Endothelial cell of umbilical vein (primary cell): ENCODE measurements around the gene DCHS1. TPM values are rescaled to one million over a fixed set of nuclear protein-coding genes. Genes with fewer than 3 reads are reported as not detected.

Experiments
- BruUV-seq: library from RNA; stranded (reverse); fragments of 400-500 nt; replicated peaks from 2 replicates; lab custom pipeline; 2021; lab: Mats Ljungman, UMichigan
- CTCF ChIA-PET: fragments of 300-600, 350-600 bp; sonication (Branson Sonifier 250); formaldehyde crosslinking; loops from one replicate; lab custom pipeline; 2021; ENCODE audit warnings: antibody characterized with exemption, inconsistent platforms; lab: Charles Lee
- POLR2A ChIA-PET: fragments of 300-600, 350-600 bp; sonication (Branson Sonifier 250); formaldehyde crosslinking; loops from one replicate; lab custom pipeline; 2021; ENCODE audit warnings: antibody characterized with exemption, inconsistent platforms; lab: Charles Lee
- DNase-seq: peaks from one replicate; pipeline ENCODE4 v3.0.0-alpha.2; 2011; ENCODE audit warnings: low read depth, low spot score
- FAIRE-seq: peaks from 2 replicates; lab custom pipeline; 2011; peaks lifted over from hg19 to GRCh38; lab: Jason Lieb, UNC
- H2AFZ ChIP-seq: 2 replicates; pipeline ENCODE4 v1.6.0; 2012; ENCODE audit warnings: low read depth, low read length, control low read depth, inconsistent platforms
- H3K27ac ChIP-seq: 2 replicates; pipeline ENCODE4 v1.5.1; 2011; ENCODE audit warnings: low read depth, mild to moderate bottlenecking, control low read depth, low read length, moderate library complexity; ENCODE audit not compliant: insufficient read depth
- H3K27me3 ChIP-seq, 2 experiments: 2 replicates each; pipeline versions ENCODE4 v1.6.0 to v1.6.1; 2011; ENCODE audit warnings: low read length in 2 of 2, mixed read lengths in 1 of 2; ENCODE audit not compliant: control insufficient read depth in 2 of 2, insufficient read depth in 2 of 2
- H3K36me3 ChIP-seq, 2 experiments: 2 replicates in 1 of 2; 3 replicates in 1 of 2; pipeline ENCODE4 v1.5.1; 2011; ENCODE audit warnings: low read length in 2 of 2, mild to moderate bottlenecking in 1 of 2, moderate library complexity in 1 of 2; ENCODE audit not compliant: control insufficient read depth in 2 of 2, insufficient read depth in 2 of 2; ENCODE audit errors: extremely low read depth in 1 of 2
- H3K4me1 ChIP-seq: 3 replicates; pipeline ENCODE4 v1.5.1; 2011; ENCODE audit warnings: mild to moderate bottlenecking, low read length; ENCODE audit not compliant: control insufficient read depth, insufficient read depth; ENCODE audit errors: extremely low read depth
- H3K4me2 ChIP-seq: 2 replicates; pipeline ENCODE4 v1.6.1; 2011; ENCODE audit warnings: low read length, control low read depth, mixed read lengths; ENCODE audit not compliant: insufficient read depth
- H3K4me3 ChIP-seq, 3 experiments: fragments of 200-600 bp in 1 of 3; sonication (generic), shearing (Covaris generic) in 1 of 3; replicated peaks in 1 of 3; 2 replicates each; pipeline ENCODE4 v1.5.1; 2011 to 2016; ENCODE audit warnings: control low read depth in 3 of 3, low read length in 3 of 3, mild to moderate bottlenecking in 2 of 3, inconsistent platforms in 1 of 3, low read depth in 1 of 3, moderate library complexity in 1 of 3; ENCODE audit not compliant: insufficient read depth in 1 of 3
- H3K79me2 ChIP-seq: 2 replicates; pipeline ENCODE4 v1.6.0; 2012; ENCODE audit warnings: low read length, inconsistent platforms; ENCODE audit not compliant: control insufficient read depth, insufficient read depth
- H3K9ac ChIP-seq: replicated peaks from 2 replicates; pipeline ENCODE3; 2011; ENCODE audit warnings: low read length, control low read depth; ENCODE audit not compliant: insufficient read depth; ENCODE audit errors: extremely low read depth
- H3K9me1 ChIP-seq: replicated peaks from 3 replicates; pipeline ENCODE4 v1.6.0; 2011; ENCODE audit warnings: mild to moderate bottlenecking, low read length; ENCODE audit not compliant: control insufficient read depth, insufficient read depth; ENCODE audit errors: extremely low read depth
- H3K9me3 ChIP-seq: replicated peaks from 2 replicates; pipeline ENCODE4 v1.5.1; 2012; ENCODE audit warnings: low read length, inconsistent platforms; ENCODE audit not compliant: control insufficient read depth, insufficient read depth
- H4K20me1 ChIP-seq: replicated peaks from 2 replicates; pipeline ENCODE3; 2011; ENCODE audit warnings: mild to moderate bottlenecking, low read length; ENCODE audit not compliant: control insufficient read depth, insufficient read depth; ENCODE audit errors: extremely low read depth
- EZH2 ChIP-seq: IDR thresholded peaks from 2 replicates; pipeline ENCODE4 v1.6.1; 2012; ENCODE audit warnings: borderline replicate concordance, low read depth, mild to moderate bottlenecking, moderate library complexity, low read length, inconsistent platforms; ENCODE audit not compliant: severe bottlenecking
- GATA2 ChIP-seq: IDR thresholded peaks from 2 replicates; pipeline ENCODE4 v1.7.0; 2011; ENCODE audit warnings: low read depth, mild to moderate bottlenecking, moderate library complexity, mixed read lengths, low read length; ENCODE audit not compliant: insufficient read length, insufficient read depth
- JUN ChIP-seq: IDR thresholded peaks from 2 replicates; pipeline ENCODE4 v1.6.1; 2011; ENCODE audit warnings: borderline replicate concordance, low read depth; ENCODE audit not compliant: insufficient read length, insufficient read depth
- MYC ChIP-seq: IDR thresholded peaks from one replicate; pipeline ENCODE4 v1.6.1; 2011; ENCODE audit warnings: mild to moderate bottlenecking, low read depth, low read length
- POLR2AphosphoS5 ChIP-seq: IDR thresholded peaks from 2 replicates; pipeline ENCODE4 v1.6.1; 2012; ENCODE audit warnings: low read depth, mild to moderate bottlenecking, control low read depth, low read length, moderate library complexity; ENCODE audit not compliant: insufficient read depth
- dilution Hi-C: fragments of 300-500 bp; cut with MboI; formaldehyde crosslinking; loops from one replicate; pipeline ENCODE4 v1.15.0; 2019; ENCODE audit warnings: low sequenced_read_pairs; ENCODE audit not compliant: extremely low pct_ligation_motif_present
- intact Hi-C: fragments of 100-400 bp; cut with micrococcal nuclease; formaldehyde crosslinking; loops from one replicate; pipeline ENCODE4 v1.10.0; 2022
- polyA plus RNA-seq, 4 experiments: library from polyadenylated mRNA; depleted of rRNA in 3 of 4; stranded (reverse) in 3 of 4; unstranded in 1 of 4; fragments of >200 nt; gene quantifications; 2 replicates each; pipeline versions ENCODE4 v1.2.1 to v1.2.3, GENCODE V29; 2011 to 2012; ENCODE audit warnings: missing spikeins in 1 of 4
- total RNA-seq: library from RNA; stranded (reverse); gene quantifications from 2 replicates; pipeline ENCODE4 v1.2.3, GENCODE V29; 2021

DCHS1 gene
- total and polyA plus RNA-seq, 2 donors (not counting 3 experiments of a cell fraction or from before 2014, with no cell fraction given) = 56.2 to 73.0 TPM

GRCh38 chr11:6634534-6634933, 21.1 kb downstream of the DCHS1 start:
- TF ChIP-seq EZH2 (no peak), GATA2 (no peak), POLR2AphosphoS5 (no peak), JUN (no peak), MYC (no peak)
- POLR2A ChIA-PET = no interaction called here

More at GRCh38 chr11:6634534-6634933, 21.1 kb downstream of the DCHS1 start:
- H3K4me1 ChIP-seq = peaks cover 47% of the 10 kb centered on the region
- peak; percentile 69 for FAIRE-seq
- no peaks in the 10 kb centered on the region for H3K9me1 ChIP-seq
- H3K27ac ChIP-seq = peak overlapping the region; percentile 91
- BruUV-seq = no TSS peak
- no peaks in the 10 kb centered on the region for H3K9me3 ChIP-seq
- H3K27me3 ChIP-seq = no peaks in the 10 kb centered on the region
- H3K36me3 ChIP-seq = peaks cover 0 to 42% of the 10 kb centered on the region in 2 experiments
- H2AFZ ChIP-seq = no peak overlapping the region
- H3K79me2 ChIP-seq = peaks cover 2% of the 10 kb centered on the region
- no peak overlapping the region for H3K4me3 ChIP-seq
- intact Hi-C loops = loop anchor here (2.0 kb wide), 1 partner anchor 16 kb away; no protein-coding TSS in a partner anchor
- H4K20me1 ChIP-seq = no peaks in the 10 kb centered on the region
- peak overlapping the region; percentile 44 for H3K9ac ChIP-seq
- H3K4me2 ChIP-seq = peak overlapping the region; percentile 79
- dilution Hi-C loops = no loop called here
- DNase-seq = no peak
- CTCF ChIA-PET = interaction anchor here (0.6 to 2.9 kb wide), 13 partner anchors 12 to 104 kb away, joined by 3 to 23 read pairs (median 5); partner anchors contain the start of genes MRPL17 and TPP1
